Gastroesophageal sphincter (tissue), 4 donors: ENCODE results near the gene VGF. TPM values are rescaled to one million over a fixed set of nuclear protein-coding genes. Genes with fewer than 3 reads are reported as not detected.

Experiments
- ATAC-seq: fragments of 150-250 bp; one replicate; pipeline ENCODE4 v1.9.1; 2016; ENCODE audit warnings: mild to moderate bottlenecking, moderate library complexity
- H3K27ac ChIP-seq, 4 donors: fragments of 200-600 bp; sonication (generic) in 3 of 4; 1 replicate in 3 of 4; 2 replicates in 1 of 4; pipeline ENCODE4 v1.5.1; 2016 to 2019
- H3K27me3 ChIP-seq: fragments of 200-600 bp; sonication (generic); one replicate; pipeline ENCODE4 v1.5.1; 2019
- H3K36me3 ChIP-seq, 2 donors: fragments of 200-600 bp; sonication (generic); one replicate each; pipeline ENCODE4 v1.5.1; 2019; ENCODE audit warnings: control low read depth in 1 of 2
- H3K4me1 ChIP-seq, 3 donors: fragments of 200-600 bp; sonication (generic); 1 replicate in 2 of 3; 2 replicates in 1 of 3; pipeline ENCODE4 v1.5.1; 2016 to 2019; ENCODE audit warnings: control low read depth in 2 of 3
- H3K4me3 ChIP-seq, 2 donors: fragments of 200-600 bp; sonication (generic); one replicate each; pipeline ENCODE4 v1.5.1; 2019; ENCODE audit warnings: mild to moderate bottlenecking in 1 of 2, moderate library complexity in 1 of 2
- H3K9me3 ChIP-seq, 3 donors: fragments of 200-600 bp; sonication (generic); one replicate each; pipeline ENCODE4 v1.5.1; 2017 to 2019; ENCODE audit warnings: control low read depth in 2 of 3
- EP300 ChIP-seq: sonication (generic); formaldehyde crosslinking; IDR thresholded peaks from one replicate; pipeline ENCODE4 v1.6.1; 2017; ENCODE audit warnings: antibody characterized with exemption, mild to moderate bottlenecking
- POLR2A ChIP-seq, 2 donors: fragments of 450-650 bp; IDR thresholded peaks; one replicate each; pipeline ENCODE4 v1.6.1; 2017; ENCODE audit warnings: antibody characterized with exemption in 2 of 2, mild to moderate bottlenecking in 2 of 2, moderate library complexity in 1 of 2
- POLR2AphosphoS5 ChIP-seq: sonication (generic); formaldehyde crosslinking; IDR thresholded peaks from one replicate; pipeline ENCODE4 v1.6.1; 2017; ENCODE audit warnings: antibody characterized with exemption
- WGBS, 2 donors: methylation state at CpG; one replicate each; pipeline ENCODE4 v1.1.5; 2018; ENCODE audit warnings: low coverage in 1 of 2; 5-methylcytosine and 5-hydroxymethylcytosine counted together
- total RNA-seq, 4 donors: library from RNA; depleted of rRNA; stranded (reverse); fragments of >200 nt; gene quantifications; one replicate each; pipeline ENCODE4 v1.1.0, GENCODE V29; 2016
- TF ChIP-seq, protein P1 (sequence below), 4 experiments: fragments of 200-600 bp in 2 of 4; fragments of 450-650 bp in 2 of 4; sonication (generic) in 1 of 4; IDR thresholded peaks; one replicate each; pipeline ENCODE4 v1.5.1; 2017 to 2019; ENCODE audit warnings: antibody characterized with exemption in 4 of 4, mild to moderate bottlenecking in 2 of 4, moderate library complexity in 2 of 4

VGF gene
- total RNA-seq, 4 donors from 2014 or later = 0.25 to 0.27 TPM; not detected in 2

DNA sequence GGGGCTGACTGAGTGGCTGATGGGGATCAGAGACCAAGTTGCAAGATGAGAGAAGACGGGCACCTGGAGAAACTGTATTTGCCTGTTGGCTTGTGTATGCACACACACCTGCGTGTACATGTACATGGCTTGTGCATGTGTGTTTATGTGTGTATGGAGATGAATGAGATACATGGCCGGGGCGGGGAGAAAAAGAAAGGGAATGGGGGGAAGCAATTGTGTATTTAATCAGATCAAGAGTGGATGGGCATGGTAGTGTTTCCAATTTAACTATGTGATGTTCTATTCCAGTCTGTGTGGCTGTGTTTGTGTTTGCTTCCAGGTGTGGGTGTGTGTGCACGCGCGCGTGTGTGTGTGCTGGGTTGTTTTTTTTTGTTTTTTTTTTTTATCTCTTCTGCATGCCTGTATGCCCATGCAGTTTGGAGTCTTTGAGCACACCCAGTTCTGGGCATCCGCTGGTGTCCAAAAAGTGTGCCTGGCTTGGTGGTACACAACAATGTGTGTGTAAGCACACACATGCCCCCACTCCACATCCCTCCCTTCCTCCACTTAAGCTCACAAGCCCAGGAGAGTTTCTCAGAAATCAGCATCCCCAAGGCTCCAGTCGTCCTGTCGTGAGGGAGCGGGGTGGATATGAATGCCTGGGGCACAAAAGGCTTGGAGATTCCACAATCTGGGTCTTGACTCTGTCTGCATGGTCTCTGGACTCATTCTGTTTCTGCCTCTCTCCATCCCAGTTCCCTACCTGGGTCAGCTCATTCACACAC, 2.5 kb upstream of the VGF start:
- Histone ChIP-seq H3K27ac (no peak overlapping the region), H3K4me1 (peaks cover 0 to 63% (median 37%) of the 10 kb centered on the region in 3 donors)
- TF ChIP-seq POLR2A (IDR thresholded peaks at IDR 0.05) (no peak), EP300 (no peak), POLR2AphosphoS5 (no peak)
- TF ChIP-seq, protein P1, sequence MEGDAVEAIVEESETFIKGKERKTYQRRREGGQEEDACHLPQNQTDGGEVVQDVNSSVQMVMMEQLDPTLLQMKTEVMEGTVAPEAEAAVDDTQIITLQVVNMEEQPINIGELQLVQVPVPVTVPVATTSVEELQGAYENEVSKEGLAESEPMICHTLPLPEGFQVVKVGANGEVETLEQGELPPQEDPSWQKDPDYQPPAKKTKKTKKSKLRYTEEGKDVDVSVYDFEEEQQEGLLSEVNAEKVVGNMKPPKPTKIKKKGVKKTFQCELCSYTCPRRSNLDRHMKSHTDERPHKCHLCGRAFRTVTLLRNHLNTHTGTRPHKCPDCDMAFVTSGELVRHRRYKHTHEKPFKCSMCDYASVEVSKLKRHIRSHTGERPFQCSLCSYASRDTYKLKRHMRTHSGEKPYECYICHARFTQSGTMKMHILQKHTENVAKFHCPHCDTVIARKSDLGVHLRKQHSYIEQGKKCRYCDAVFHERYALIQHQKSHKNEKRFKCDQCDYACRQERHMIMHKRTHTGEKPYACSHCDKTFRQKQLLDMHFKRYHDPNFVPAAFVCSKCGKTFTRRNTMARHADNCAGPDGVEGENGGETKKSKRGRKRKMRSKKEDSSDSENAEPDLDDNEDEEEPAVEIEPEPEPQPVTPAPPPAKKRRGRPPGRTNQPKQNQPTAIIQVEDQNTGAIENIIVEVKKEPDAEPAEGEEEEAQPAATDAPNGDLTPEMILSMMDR (IDR thresholded peaks at IDR 0.05) = no peak

DNA sequence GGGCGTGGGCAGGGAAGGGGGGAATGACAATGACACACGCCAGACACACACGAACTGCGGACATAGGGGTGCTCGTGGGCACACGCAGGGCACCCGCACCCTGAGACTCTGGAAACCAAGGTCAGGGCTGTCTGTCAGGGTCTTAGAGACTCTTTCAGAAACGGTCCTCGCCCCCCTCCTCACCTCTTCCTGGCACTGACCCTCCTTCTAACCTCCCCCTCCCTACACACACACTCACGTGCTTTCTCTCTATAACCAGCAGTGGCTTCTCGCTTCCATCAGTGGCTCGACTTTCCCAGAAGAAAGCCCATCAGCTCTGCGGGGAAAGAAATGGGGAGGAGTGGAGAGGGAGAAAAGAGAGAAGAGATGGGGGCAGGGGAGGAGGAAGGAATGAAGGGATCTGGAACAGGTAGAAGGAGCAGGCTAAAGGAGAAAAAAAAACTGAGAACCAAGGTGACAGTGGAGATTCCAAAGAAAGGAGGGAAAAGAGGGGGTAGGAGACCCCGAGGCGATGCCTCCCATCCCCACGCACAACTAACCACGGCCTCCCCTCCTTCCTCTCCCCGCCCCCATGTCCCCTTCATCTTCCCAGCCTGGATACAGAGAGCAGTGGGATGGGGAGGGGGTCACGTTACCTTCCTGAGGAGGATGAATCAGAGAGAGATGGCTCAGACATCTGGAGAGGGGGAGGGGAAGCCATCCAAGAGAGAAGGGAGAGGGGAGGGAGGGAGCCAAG, 1.7 kb upstream of the VGF start:
- Histone ChIP-seq H3K4me3 (no peak overlapping the region), H3K9me3 (no peaks in the 10 kb centered on the region), H3K27ac (no peak overlapping the region), H3K4me1 (peaks cover 0 to 62% (median 34%) of the 10 kb centered on the region in 3 donors), H3K36me3 (no peaks in the 10 kb centered on the region), H3K27me3 (peaks cover 100% of the 10 kb centered on the region)
- 0 to 2% methylated on average over 7 of the region's 19 CpGs for WGBS, 2 donors
- TF ChIP-seq, protein P1 (IDR thresholded peaks at IDR 0.05) = no peak
- no peak for TF ChIP-seq POLR2AphosphoS5
- no peak for TF ChIP-seq EP300
- TF ChIP-seq POLR2A (IDR thresholded peaks at IDR 0.05) = no peak
- no peak for ATAC-seq

More for the DNA sequence above, 2.5 kb upstream of the VGF start:
- H3K9me3 ChIP-seq = no peaks in the 10 kb centered on the region
- no peak for ATAC-seq
- no peak overlapping the region for H3K4me3 ChIP-seq
- no peaks in the 10 kb centered on the region for H3K36me3 ChIP-seq
- 0 to 2% methylated on average over 8 to 12 of the region's 12 CpGs for WGBS, 2 donors
- H3K27me3 ChIP-seq = peaks cover 100% of the 10 kb centered on the region

DNA sequence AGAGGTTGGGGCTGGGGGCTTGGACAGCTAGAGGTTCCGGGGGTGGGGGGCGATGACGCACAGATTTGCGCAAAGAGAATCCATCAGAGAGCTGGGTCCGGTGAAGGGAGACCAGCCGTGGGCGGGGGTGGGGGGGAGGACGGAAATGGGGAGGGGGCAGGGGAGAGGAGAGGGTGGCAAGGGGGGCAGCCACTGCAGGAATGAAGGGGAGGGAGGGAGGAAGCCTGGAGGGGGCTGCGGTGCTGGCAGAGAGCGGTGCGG, 1.2 kb upstream of the VGF start:
- H3K27me3 ChIP-seq = peaks cover 100% of the 10 kb centered on the region
- no peak overlapping the region for H3K4me3 ChIP-seq
- no peak overlapping the region for H3K27ac ChIP-seq
- peaks cover 0 to 57% (median 30%) of the 10 kb centered on the region in 3 donors for H3K4me1 ChIP-seq
- peaks cover 0 to 1% of the 10 kb centered on the region in 2 donors for H3K36me3 ChIP-seq
- WGBS, 2 donors = 0% methylated on average over 2 of the region's 11 CpGs; no CpG with 5 or more reads in 1 of the 2 donors
- ATAC-seq = no peak
- H3K9me3 ChIP-seq = no peaks in the 10 kb centered on the region
- no peak for TF ChIP-seq EP300
- TF ChIP-seq, protein P1 (IDR thresholded peaks at IDR 0.05) = no peak

DNA sequence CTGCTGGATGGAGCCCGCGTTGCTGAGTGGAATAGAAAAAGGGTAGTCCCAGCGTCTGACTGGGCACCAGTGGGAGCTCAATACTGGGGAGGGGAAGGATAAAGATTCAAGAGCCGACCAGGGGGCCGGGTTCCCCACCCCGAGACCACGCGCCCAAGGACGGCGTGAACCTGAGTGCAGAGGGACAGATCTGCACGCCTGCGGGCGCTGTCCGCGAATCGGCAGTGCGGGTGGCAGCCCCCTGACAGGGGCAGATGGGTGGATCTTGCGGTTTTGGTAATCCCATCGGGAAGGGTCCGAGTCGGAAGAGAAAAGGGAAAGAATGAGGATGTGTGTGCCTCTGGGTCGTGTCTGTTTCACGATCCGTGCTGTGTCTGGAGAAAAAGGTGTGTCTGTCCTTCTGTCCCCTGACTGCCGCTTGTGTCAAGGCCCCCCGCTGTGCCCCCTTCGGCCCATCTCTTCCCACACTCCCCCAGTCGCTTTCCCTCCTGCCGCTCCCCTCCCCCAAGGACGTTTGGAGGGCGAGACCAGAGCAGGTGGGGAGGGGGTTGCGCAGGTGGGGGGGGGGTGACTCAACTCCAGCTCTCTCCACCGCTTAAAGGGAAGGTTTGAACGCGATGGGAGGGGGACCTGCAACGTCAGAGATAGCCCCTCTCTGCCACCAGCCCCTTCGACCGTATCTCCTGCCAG, 734 bp upstream of the VGF start:
- Histone ChIP-seq H3K27me3 (peaks cover 100% of the 10 kb centered on the region), H3K36me3 (peaks cover 0 to 6% of the 10 kb centered on the region in 2 donors), H3K27ac (no peak overlapping the region), H3K4me1 (peaks cover 0 to 52% (median 30%) of the 10 kb centered on the region in 3 donors), H3K4me3 (peak overlapping the region in 1 of 2 donors; percentile 6), H3K9me3 (no peaks in the 10 kb centered on the region)
- WGBS, 2 donors = 1% methylated on average over 19 to 24 of the region's 38 CpGs
- TF ChIP-seq POLR2A (IDR thresholded peaks at IDR 0.05) (no peak), EP300 (no peak), POLR2AphosphoS5 (no peak)
- TF ChIP-seq, protein P1 (IDR thresholded peaks at IDR 0.05) = no peak
- no peak for ATAC-seq
